Measurements from ENCODE around the gene PSMB1.
"Not testable (repeated sequence)": the region's sequence is repeated elsewhere in the genome, so short reads cannot be mapped to it uniquely, and the experiment has no call there.

Gene PSMB1

DNA sequence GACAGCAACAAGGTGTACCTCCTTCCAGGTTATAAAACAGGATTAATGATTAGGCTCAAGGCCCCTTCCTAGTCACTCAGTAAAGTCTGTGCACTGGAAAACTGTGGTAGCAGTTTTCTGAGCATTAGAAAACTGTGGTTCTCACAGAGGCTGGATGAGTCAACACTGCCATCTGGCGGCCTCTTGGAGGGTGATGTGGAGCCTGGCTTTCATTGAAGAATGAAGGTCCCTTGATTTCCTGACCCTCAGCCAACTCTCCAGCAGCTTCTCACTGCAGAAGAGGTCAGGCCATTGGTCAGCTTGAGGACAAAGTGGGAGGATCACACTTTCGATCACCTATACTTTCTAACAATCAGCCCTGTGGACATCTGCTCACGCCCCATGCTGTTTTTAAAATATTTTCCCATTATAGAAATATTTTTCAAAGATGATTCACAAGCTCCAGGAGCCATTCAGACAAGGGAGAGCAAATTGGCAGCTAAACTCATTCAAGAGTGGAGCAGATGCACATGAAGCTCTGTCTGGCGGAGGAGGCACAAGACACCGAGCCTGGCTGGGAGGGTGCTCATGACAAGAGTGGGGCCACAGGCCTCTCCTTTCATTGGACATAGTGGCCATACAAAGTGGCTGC is 23.2 kb downstream of the PSMB1 start:
- Histone ChIP-seq H3K4me3 (ENCODE audit: low read length) (no peak overlapping the region), H3K4me1 (ENCODE audit: control insufficient read depth, insufficient read depth, low read length) (no peaks in the 10 kb centered on the region), H3K27ac (ENCODE audit: low read depth, low read length) (no peak overlapping the region), H3K9ac (ENCODE audit: low read length) (no peak overlapping the region), H3K27me3 (ENCODE audit: control insufficient read depth, insufficient read depth, low read length) (no peaks in the 10 kb centered on the region), H3K36me3 (ENCODE audit: control insufficient read depth, insufficient read depth, low read length) (peaks cover 5% of the 10 kb centered on the region)

DNA sequence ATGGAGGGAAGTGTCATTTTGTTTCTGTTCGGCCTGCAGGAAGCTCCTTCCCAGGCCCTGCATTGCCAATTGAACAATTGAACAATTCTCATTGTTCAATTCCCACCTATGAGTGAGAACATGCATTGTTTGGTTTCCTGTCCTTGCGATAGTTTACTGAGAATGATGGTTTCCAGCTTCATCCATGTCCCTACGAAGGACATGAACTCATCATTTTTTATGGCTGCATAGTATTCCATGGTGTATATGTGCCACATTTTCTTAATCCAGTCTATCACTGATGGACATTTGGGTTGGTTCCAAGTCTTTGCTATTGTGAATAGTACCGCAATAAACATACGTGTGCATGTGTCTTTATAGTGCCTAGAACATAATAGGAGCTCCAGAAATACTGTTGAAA is 25.1 kb downstream of the PSMB1 start:
- H3K36me3 ChIP-seq (ENCODE audit: control insufficient read depth, insufficient read depth, low read length); H3K27ac ChIP-seq (ENCODE audit: low read depth, low read length); H3K4me3 ChIP-seq (ENCODE audit: low read length); H3K4me1 ChIP-seq (ENCODE audit: control insufficient read depth, insufficient read depth, low read length); H3K9ac ChIP-seq (ENCODE audit: low read length); H3K27me3 ChIP-seq (ENCODE audit: control insufficient read depth, insufficient read depth, low read length): not testable (repeated sequence)

DNA sequence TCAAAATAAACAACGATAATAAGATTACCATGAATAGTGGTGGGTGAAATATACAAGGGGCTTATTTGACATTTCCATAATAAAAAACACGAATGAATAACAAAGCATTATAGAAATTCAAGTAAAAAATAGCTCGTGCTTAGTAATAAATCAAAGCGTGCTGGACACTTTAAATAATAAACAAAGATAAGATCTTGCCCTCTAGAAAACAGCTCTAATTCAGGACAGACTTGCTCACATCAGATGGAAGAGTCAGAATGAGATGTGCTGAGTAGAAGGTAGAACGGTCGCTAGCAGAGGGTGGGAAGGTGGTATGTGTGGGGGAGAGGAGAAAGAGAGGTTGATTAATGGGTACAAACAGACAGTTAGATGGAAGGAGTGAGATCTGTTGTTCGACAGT is 27.3 kb downstream of the PSMB1 start:
- H3K27me3 ChIP-seq (ENCODE audit: control insufficient read depth, insufficient read depth, low read length), result no peaks in the 10 kb centered on the region
- no peaks in the 10 kb centered on the region for H3K4me1 ChIP-seq (ENCODE audit: control insufficient read depth, insufficient read depth, low read length)
- no peaks in the 10 kb centered on the region for H3K36me3 ChIP-seq (ENCODE audit: control insufficient read depth, insufficient read depth, low read length)
- no peak overlapping the region for H3K9ac ChIP-seq (ENCODE audit: low read length)
- no peak overlapping the region for H3K4me3 ChIP-seq (ENCODE audit: low read length)
- no peak overlapping the region for H3K27ac ChIP-seq (ENCODE audit: low read depth, low read length)

DNA sequence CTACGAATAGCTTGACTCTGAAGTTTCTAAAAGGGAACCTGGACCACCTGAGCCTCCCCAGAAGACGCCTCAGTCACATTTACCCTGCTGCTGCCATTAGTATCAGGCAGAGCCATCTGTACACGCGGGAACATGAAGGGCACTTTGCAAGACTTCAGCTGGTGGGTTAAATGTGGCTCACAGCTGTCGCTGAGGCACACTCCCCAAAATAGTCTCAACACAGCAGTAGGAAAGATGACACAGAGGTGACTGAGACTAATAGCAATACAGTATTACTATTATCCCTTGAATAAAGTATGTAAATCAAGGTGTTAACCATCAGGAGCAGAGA is 29.0 kb downstream of the PSMB1 start:
- H3K4me1 ChIP-seq (ENCODE audit: control insufficient read depth, insufficient read depth, low read length), result no peaks in the 10 kb centered on the region
- H3K27me3 ChIP-seq (ENCODE audit: control insufficient read depth, insufficient read depth, low read length), result no peaks in the 10 kb centered on the region
- no peak overlapping the region for H3K9ac ChIP-seq (ENCODE audit: low read length)
- H3K4me3 ChIP-seq (ENCODE audit: low read length), result no peak overlapping the region
- no peak overlapping the region for H3K27ac ChIP-seq (ENCODE audit: low read depth, low read length)
- H3K36me3 ChIP-seq (ENCODE audit: control insufficient read depth, insufficient read depth, low read length), result no peaks in the 10 kb centered on the region

DNA sequence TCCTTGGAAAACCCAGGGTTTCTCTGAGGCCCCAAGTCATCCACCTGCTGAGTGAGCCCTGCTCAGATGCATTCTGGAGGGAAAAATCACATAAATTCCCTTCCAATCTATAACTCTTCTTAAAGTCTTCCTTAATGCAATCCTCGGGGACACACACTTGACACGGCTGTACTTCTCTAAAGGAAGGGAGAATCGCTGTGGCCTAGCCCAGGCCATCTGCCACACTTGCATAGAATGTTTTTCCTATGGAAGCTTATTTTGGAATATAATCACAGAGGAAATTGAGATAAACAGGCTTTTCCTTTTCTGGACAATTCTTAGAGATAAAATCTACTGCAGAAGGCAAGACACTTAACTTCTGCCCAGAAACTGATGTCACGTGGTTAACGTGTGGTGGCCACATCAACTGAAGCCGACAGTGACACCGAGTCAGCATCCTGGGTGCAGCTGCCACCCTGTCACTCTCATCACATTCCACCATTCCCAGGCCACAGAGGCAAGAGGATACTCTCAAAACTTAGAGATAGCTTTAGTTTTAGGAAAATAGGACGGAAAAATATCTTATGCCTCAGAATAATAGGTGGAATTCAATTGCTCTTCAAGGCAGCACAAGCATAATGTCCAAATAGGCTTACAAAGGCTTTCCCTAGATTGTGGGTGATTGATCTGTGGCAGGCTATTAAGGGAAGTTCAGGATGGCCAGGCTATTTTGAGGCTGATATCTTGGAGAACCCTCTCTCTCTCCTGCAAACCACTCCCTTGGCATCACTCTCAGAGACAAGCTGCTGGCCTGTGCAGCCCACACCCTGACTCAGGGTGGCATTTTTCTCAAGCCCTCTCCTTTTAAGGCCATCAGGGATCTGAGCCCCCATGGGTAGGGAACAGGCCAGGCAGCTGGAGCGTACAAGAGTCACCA is 29.6 kb downstream of the PSMB1 start:
- Histone ChIP-seq H3K27ac (ENCODE audit: low read depth, low read length) (no peak overlapping the region), H3K4me3 (ENCODE audit: low read length) (no peak overlapping the region), H3K4me1 (ENCODE audit: control insufficient read depth, insufficient read depth, low read length) (no peaks in the 10 kb centered on the region), H3K27me3 (ENCODE audit: control insufficient read depth, insufficient read depth, low read length) (no peaks in the 10 kb centered on the region), H3K36me3 (ENCODE audit: control insufficient read depth, insufficient read depth, low read length) (no peaks in the 10 kb centered on the region), H3K9ac (ENCODE audit: low read length) (no peak overlapping the region)

DNA sequence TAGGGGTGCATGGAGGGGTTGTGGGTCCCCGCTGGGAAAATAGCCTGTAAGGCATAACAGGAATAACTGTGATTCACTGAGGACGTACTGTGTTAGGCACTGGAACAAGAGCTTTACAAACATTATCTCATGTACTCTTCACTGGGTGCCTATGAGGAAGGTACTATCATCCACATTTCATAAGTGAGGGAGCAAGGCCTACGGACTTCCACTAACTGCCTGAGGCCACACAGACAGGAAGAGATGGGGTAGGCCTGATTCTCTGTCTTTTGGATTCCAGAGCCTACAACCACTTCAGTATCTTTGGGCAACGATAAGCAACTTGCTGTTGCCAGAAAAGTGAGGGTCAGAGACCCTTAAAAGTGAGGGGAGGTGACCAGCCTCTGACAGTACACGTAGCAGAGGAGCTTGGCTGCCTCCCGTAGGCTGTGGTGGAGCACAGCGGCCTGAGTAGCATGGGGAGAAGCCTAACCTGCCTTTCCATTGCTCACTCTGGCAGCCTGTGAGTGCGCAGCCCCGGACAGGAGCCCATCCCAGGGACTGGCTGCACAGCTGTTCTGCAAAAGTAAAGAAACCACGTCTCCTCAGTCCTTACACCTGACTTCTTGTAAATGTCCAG is 30.4 kb downstream of the PSMB1 start:
- H3K27ac ChIP-seq (ENCODE audit: low read depth, low read length), result no peak overlapping the region
- H3K9ac ChIP-seq (ENCODE audit: low read length), result no peak overlapping the region
- H3K27me3 ChIP-seq (ENCODE audit: control insufficient read depth, insufficient read depth, low read length), result no peaks in the 10 kb centered on the region

DNA sequence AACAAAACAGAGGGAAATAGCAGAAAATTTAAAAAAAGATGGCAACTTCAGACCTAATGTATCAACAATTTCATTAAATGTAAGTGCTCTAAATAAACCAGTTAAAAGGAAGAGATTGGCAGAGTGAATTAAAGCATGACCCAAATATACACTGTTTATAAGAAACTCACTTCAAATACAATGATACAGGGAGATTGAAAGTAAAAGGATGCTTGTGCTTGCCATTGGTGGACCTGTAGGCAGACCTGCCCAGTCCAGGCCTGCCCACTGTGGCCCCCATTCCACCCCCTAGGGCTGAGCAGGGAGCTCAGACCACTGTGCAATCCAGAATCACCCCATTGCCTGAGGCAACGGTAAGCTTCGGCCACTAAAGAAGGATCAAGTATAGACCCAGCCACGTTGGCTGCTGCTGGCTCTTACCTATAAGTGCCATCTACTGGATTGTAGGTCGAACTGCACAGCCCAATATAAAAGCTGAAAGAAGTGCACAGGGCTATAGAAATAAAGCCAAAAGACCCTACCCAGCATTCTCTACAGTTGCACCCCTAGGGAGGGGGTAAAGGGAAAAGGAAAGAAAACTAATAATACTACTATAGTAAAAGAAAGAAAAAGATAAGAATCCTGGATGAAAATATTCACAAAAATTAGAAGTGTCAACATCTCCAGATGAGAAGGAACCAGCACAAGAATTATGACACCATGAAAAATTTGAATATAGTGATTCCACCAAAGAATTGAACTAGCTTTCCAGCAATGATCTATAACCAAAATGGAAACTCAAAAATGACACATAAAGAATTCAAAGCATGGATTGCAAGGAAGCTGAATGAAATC is 36.1 kb downstream of the PSMB1 start:
- Histone ChIP-seq H3K4me1 (ENCODE audit: control insufficient read depth, insufficient read depth, low read length) (no peaks in the 10 kb centered on the region), H3K9ac (ENCODE audit: low read length) (no peak overlapping the region), H3K4me3 (ENCODE audit: low read length) (no peak overlapping the region), H3K27me3 (ENCODE audit: control insufficient read depth, insufficient read depth, low read length) (no peaks in the 10 kb centered on the region), H3K36me3 (ENCODE audit: control insufficient read depth, insufficient read depth, low read length) (no peaks in the 10 kb centered on the region), H3K27ac (ENCODE audit: low read depth, low read length) (no peak overlapping the region)

More for the DNA sequence above, 30.4 kb downstream of the PSMB1 start:
- Histone ChIP-seq H3K4me1 (ENCODE audit: control insufficient read depth, insufficient read depth, low read length) (no peaks in the 10 kb centered on the region), H3K36me3 (ENCODE audit: control insufficient read depth, insufficient read depth, low read length) (no peaks in the 10 kb centered on the region), H3K4me3 (ENCODE audit: low read length) (no peak overlapping the region)

DNA sequence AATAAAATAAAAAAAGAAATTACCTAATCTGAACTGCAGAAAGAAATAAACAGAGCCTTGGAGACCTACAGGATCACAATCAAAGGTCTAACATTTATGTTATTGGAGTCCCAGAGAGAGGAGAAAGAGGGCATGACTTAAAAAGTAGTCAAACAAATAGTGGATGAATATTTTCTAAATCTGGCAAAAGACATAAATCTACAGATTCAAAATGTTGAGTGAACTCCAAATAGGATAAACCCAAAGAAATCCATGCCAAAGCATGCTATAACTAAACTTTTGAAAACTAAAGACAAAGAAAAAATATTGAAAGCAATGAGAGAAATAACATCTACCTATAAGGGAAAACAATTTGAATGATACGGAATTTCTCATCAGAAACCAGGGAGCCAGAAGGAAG is 38.2 kb downstream of the PSMB1 start:
- no peaks in the 10 kb centered on the region for H3K4me1 ChIP-seq (ENCODE audit: control insufficient read depth, insufficient read depth, low read length)
- no peak overlapping the region for H3K27ac ChIP-seq (ENCODE audit: low read depth, low read length)
- no peaks in the 10 kb centered on the region for H3K27me3 ChIP-seq (ENCODE audit: control insufficient read depth, insufficient read depth, low read length)
- no peak overlapping the region for H3K4me3 ChIP-seq (ENCODE audit: low read length)
- no peak overlapping the region for H3K9ac ChIP-seq (ENCODE audit: low read length)
- H3K36me3 ChIP-seq (ENCODE audit: control insufficient read depth, insufficient read depth, low read length), result no peaks in the 10 kb centered on the region

DNA sequence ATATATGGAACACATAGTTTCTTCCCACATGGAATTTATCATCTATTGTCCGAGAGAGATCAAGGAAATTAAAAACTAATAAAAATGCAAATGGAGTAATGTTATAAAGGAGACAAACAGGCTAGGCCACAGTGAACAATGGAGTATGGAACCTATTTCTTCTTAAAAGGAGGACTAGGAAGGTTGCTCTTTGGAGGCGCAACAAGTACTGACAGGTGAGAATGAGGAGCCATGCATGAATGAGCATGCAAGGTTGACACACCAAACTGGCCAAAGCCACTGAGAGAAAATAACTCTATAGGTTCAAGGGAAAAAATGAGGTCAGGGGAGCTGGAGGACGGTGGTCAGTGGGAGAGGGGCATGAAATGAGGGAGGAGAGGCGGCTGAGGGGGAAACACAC is 40.9 kb downstream of the PSMB1 start:
- H3K9ac ChIP-seq (ENCODE audit: low read length), result no peak overlapping the region
- no peaks in the 10 kb centered on the region for H3K27me3 ChIP-seq (ENCODE audit: control insufficient read depth, insufficient read depth, low read length)
- no peak overlapping the region for H3K27ac ChIP-seq (ENCODE audit: low read depth, low read length)
- H3K4me1 ChIP-seq (ENCODE audit: control insufficient read depth, insufficient read depth, low read length), result no peaks in the 10 kb centered on the region
- no peak overlapping the region for H3K4me3 ChIP-seq (ENCODE audit: low read length)
- no peaks in the 10 kb centered on the region for H3K36me3 ChIP-seq (ENCODE audit: control insufficient read depth, insufficient read depth, low read length)

DNA sequence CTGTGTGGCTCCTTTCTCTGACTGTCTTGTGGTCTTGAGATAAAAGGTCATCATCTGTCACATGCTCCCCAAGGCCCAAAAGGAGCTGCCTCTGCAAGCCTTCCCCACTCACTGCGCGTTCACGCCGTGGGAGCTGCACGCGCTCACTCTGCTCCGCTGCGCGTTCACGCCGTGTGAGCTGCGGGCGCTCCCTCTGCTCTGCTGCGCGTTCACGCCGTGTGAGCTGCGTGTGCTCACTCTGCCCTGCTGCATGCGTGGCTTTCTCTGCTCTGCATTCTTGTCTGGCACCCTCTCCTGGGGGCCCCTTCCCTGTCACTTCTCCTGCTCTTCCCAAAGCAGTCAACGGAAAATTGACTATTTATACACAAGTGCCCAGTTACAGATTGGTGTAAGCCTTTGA is 42.5 kb downstream of the PSMB1 start:
- H3K9ac ChIP-seq (ENCODE audit: low read length), result no peak overlapping the region
- H3K4me3 ChIP-seq (ENCODE audit: low read length), result no peak overlapping the region
- H3K4me1 ChIP-seq (ENCODE audit: control insufficient read depth, insufficient read depth, low read length), result no peaks in the 10 kb centered on the region
- H3K36me3 ChIP-seq (ENCODE audit: control insufficient read depth, insufficient read depth, low read length), result no peaks in the 10 kb centered on the region
- no peak overlapping the region for H3K27ac ChIP-seq (ENCODE audit: low read depth, low read length)
- no peaks in the 10 kb centered on the region for H3K27me3 ChIP-seq (ENCODE audit: control insufficient read depth, insufficient read depth, low read length)

DNA sequence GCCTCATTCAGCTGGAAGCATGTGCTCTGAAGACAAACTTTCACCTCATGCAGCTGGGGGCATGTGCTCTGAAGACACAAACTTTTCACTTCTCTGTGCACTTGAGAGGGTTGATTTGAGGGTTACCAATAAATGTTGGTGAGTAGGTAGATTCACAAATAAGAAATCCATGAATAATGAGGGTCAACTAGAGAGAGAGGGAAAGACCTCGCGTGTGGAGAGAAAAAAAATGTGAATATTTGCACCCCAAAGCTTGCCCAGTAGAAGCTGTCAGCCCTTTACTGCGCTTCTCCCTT is 43.4 kb downstream of the PSMB1 start:
- Histone ChIP-seq H3K4me1 (ENCODE audit: control insufficient read depth, insufficient read depth, low read length) (no peaks in the 10 kb centered on the region), H3K27ac (ENCODE audit: low read depth, low read length) (no peak overlapping the region), H3K4me3 (ENCODE audit: low read length) (no peak overlapping the region), H3K9ac (ENCODE audit: low read length) (no peak overlapping the region), H3K36me3 (ENCODE audit: control insufficient read depth, insufficient read depth, low read length) (no peaks in the 10 kb centered on the region), H3K27me3 (ENCODE audit: control insufficient read depth, insufficient read depth, low read length) (no peaks in the 10 kb centered on the region)

DNA sequence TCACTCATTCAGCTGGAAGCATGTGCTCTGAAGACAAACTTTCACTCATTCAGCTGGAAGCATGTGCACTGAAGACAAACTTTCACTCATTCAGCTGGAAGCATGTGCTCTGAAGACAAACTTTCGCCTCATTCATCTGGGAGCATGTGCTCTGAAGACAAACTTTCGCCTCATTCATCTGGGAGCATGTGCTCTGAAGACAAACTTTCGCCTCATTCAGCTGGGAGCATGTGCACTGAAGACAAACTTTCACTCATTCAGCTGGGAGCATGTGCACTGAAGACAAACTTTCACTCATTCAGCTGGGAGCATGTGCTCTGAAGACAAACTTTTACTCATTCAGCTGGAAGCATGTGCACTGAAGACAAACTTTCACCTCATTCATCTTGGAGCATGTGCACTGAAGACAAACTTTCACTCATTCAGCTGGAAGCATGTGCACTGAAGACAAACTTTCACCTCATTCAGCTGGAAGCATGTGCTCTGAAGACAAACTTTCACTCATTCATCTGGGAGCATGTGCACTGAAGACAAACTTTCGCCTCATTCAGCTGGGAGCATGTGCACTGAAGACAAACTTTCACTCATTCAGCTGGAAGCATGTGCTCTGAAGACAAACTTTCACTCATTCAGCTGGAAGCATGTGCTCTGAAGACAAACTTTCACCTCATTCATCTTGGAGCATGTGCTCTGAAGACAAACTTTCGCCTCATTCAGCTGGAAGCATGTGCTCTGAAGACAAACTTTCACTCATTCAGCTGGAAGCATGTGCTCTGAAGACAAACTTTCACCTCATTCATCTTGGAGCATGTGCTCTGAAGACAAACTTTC is 44.0 kb downstream of the PSMB1 start:
- not testable (repeated sequence) for H3K9ac ChIP-seq (ENCODE audit: low read length); H3K4me3 ChIP-seq (ENCODE audit: low read length); H3K4me1 ChIP-seq (ENCODE audit: control insufficient read depth, insufficient read depth, low read length); H3K36me3 ChIP-seq (ENCODE audit: control insufficient read depth, insufficient read depth, low read length); H3K27ac ChIP-seq (ENCODE audit: low read depth, low read length); H3K27me3 ChIP-seq (ENCODE audit: control insufficient read depth, insufficient read depth, low read length)

Data from rectal smooth muscle tissue (tissue), 1 donor.